LNCAP (cell line): Measurements from ENCODE around the gene EPOP.
A peak's percentile ranks its signal among the peaks of the same experiment; 100 is the strongest.

Experiments
- TF ChIP-seq, protein P1 (sequence below): fragments of 450-650 bp; IDR thresholded peaks from 2 replicates; pipeline ENCODE4 v1.5.1; 2017; ENCODE audit warnings: mild to moderate bottlenecking

EPOP gene

DNA sequence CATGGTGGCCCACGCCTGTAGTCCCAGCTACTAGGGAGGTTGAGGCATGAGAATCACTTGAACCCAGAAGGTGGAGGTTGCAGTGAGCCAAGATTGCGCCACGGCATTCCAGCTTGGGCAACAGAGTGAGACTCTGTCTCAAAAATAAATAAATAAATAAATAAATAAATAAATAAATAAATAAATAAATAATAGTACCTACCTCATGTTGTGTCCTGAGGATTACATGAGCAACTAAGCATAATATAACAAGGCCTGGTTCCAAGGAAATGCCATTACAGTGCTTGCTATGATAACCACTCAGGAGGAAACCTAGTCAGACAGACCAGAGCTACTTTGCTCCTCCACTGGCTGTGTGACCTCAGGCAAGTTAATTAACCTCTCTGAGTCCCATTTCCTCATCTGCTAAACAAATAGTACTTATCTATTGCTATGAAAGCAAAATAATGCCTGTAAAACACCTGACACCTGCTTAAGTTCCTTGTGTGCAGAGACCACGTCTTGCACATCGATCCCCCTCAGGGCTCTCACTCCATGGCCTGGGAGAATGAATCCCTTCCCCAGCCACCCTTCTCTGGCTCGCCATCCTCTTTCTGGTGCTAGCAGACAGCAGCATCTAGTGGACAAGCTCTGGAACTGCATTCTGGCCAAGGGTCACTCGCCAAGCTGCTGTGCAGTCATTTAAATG lies 7.5 kb downstream of the EPOP start:
- TF ChIP-seq, protein P1, sequence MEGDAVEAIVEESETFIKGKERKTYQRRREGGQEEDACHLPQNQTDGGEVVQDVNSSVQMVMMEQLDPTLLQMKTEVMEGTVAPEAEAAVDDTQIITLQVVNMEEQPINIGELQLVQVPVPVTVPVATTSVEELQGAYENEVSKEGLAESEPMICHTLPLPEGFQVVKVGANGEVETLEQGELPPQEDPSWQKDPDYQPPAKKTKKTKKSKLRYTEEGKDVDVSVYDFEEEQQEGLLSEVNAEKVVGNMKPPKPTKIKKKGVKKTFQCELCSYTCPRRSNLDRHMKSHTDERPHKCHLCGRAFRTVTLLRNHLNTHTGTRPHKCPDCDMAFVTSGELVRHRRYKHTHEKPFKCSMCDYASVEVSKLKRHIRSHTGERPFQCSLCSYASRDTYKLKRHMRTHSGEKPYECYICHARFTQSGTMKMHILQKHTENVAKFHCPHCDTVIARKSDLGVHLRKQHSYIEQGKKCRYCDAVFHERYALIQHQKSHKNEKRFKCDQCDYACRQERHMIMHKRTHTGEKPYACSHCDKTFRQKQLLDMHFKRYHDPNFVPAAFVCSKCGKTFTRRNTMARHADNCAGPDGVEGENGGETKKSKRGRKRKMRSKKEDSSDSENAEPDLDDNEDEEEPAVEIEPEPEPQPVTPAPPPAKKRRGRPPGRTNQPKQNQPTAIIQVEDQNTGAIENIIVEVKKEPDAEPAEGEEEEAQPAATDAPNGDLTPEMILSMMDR, result peak; percentile 100

DNA sequence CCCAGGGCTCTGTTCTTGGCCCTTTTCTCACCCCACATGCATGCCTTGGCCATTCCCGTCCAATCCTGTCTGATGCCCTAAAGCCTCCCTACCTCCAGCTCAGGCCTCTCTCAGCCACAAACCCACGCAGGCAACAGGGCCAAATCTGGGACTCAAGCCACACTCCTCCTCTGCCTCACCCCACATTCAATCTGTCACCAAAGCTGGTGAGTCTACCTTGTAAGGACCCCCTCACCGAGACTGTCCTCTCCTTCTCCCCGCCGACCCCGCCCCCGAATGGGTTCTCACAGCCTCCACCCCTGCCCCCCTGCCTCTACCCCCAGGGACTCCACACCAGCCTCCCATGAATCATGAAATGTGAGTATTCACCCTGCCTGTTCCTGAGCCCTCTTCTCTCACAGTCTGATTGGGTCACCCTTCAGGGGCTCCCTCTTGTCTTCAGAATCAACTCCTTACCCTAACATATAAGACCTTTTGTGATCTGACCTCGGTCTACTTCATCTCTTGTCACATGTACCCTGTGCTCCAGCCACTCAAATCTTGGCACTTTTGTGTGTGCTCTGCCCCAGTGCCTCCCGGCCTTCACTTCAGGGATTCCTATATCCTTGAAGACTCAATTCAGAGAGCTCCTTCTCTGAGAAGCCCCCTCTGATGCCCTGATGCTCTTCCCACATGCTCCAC lies 10.7 kb downstream of the EPOP start:
- TF ChIP-seq, protein P1, result no peak

DNA sequence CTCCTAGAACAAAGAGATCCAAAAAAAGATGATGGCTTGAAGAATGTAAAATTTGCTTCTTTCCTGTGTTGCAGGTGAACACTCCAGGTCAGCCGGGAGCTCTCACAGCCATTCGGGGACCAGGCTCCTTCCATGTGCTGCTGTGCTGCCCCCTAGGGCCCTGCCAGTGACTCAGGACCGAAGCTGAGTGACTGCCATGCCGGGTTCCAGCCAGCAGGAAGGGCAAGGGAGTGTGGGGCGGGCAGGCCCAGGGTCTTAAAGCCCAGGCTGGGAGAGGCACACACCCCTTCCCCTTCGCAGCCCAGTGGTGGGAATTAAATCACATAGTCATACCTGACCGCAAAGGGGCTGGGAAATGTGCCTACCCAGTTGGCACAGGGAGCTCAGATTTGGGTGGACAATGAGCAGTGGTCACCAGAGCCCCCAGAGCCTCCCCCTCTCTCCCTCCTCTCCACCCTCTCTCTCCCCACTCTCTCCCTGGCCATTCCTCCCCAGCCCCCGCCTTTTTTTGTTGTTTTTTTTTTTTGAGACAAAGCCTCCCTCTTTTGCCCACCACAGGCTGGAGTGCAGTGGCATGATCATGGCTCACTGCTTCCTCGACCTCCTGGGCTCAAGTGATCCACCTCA lies 11.5 kb downstream of the EPOP start:
- TF ChIP-seq, protein P1, result peak; percentile 91

DNA sequence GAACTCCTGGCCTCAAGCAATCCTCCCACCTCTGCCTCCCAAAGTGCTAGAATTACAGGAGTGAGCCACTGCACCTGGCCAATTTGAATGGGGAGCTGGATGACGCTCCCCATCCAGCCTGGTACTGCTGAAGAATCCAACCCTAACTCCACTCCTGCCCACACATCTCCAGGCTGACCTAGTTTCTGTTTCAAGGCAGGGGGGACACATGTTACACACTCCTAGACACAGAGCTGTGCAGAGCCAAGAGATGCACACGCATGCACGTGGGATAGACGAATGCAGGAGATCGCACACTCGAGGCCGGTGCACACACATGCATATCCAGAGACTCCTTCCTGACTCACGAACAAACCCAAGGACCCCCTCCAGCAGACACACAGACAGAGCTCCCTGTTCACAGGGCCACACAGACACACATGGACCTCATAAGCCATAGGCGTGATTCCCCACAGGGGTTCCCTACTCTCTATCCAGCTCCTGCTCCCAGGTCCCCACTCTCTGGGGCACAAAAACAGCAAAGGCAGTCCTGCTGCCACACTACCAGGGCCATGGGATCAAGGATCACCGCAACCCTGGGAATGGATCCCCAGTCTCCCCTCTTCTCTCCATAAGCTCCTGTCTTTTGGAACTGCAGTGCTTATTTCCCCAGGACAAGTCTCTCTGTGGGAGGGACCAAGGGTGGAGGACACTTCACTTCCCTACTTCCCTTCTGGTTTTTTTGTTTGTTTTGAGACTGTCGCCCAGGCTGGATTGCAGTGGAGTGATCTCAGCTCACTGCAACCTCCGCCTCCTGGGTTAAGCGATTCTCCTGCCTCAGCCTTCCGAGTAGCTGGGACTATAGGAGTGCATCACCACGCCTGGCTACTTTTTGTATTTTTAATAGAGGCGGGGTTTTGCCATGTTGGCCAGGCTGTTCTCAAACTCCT lies 14.4 kb downstream of the EPOP start:
- TF ChIP-seq, protein P1, result no peak

DNA sequence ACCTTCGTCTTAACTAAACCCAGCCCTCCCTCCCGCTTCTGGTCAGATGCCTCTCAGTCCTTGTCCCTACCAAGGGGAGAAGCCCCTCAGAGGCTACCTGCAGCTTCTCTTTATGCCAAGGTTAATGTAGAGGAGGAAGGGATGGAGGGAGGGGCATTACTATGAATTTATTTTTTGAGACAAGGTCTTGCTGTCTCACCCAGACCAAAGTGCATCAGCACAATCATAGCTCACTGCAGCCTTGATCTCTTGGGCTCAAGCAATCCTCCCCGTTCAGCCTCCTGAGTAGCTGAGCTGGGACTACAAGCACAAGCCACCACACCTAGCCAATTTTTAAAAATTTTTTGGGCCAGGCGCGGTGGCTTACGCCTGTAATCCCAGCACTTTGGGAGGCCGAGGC lies 15.3 kb downstream of the EPOP start:
- TF ChIP-seq, protein P1, result no peak

GRCh38 chr17:38658741-38659345 lies 15.9 kb downstream of the EPOP start:
- TF ChIP-seq, protein P1, result no peak
